ENCODE data around the gene LAMA5. TPM values are rescaled to one million over a fixed set of nuclear protein-coding genes. Genes with fewer than 3 reads are reported as not detected.

Gene LAMA5
- total and polyA plus RNA-seq, 4 donors: 116 to 315 (median 244) TPM

- Histone ChIP-seq H3K27me3 (ENCODE audit: control insufficient read depth in 3 of 3, insufficient read depth in 3 of 3, low read length in 2 of 3) (no peaks in the 10 kb centered on the region), H3K9me3 (ENCODE audit: control insufficient read depth in 4 of 4, insufficient read depth in 3 of 4, low read length in 3 of 4) (no peaks in the 10 kb centered on the region), H3K4me1 (ENCODE audit: control insufficient read depth in 5 of 5, insufficient read depth in 5 of 5, low read length in 5 of 5) (peaks cover 0 to 11% (median 0%) of the 10 kb centered on the region in 5 donors), H3K27ac (ENCODE audit: low read depth in 1 of 2, low read length in 1 of 2) (no peak overlapping the region), H3K36me3 (ENCODE audit: control insufficient read depth in 4 of 4, insufficient read depth in 4 of 4, low read length in 4 of 4) (peaks cover 4 to 45% (median 22%) of the 10 kb centered on the region in 4 donors), H3K9ac (ENCODE audit: insufficient read depth in 1 of 2, low read length in 2 of 2) (no peak overlapping the region), H3K4me3 (no peak overlapping the region)
- ATAC-seq (ENCODE audit: insufficient read depth, low FRiP score): no peak
- no peak for DNase-seq
- no peak for TF ChIP-seq CTCF (IDR thresholded peaks at IDR 0.05; ENCODE audit: control extremely low read depth, extremely low read depth)
- WGBS, 2 donors: 50 to 84% methylated on average over 4 of the region's 4 CpGs
Measured at GRCh38 chr20:62280303-62280702, 86.8 kb downstream of the LAMA5 start.

- DNase-seq: no peak
- Histone ChIP-seq H3K36me3 (ENCODE audit: control insufficient read depth in 4 of 4, insufficient read depth in 4 of 4, low read length in 4 of 4) (peaks cover 8 to 59% (median 25%) of the 10 kb centered on the region in 4 donors), H3K27ac (ENCODE audit: low read depth in 1 of 2, low read length in 1 of 2) (no peak overlapping the region), H3K9ac (ENCODE audit: insufficient read depth in 1 of 2, low read length in 2 of 2) (no peak overlapping the region), H3K4me1 (ENCODE audit: control insufficient read depth in 5 of 5, insufficient read depth in 5 of 5, low read length in 5 of 5) (peaks cover 0 to 11% (median 0%) of the 10 kb centered on the region in 5 donors), H3K4me3 (no peak overlapping the region), H3K9me3 (ENCODE audit: control insufficient read depth in 4 of 4, insufficient read depth in 3 of 4, low read length in 3 of 4) (no peaks in the 10 kb centered on the region), H3K27me3 (ENCODE audit: control insufficient read depth in 3 of 3, insufficient read depth in 3 of 3, low read length in 2 of 3) (no peaks in the 10 kb centered on the region)
- WGBS, 2 donors: 77 to 87% methylated on average over 13 of the region's 13 CpGs
- no peak for ATAC-seq (ENCODE audit: insufficient read depth, low FRiP score)
- no peak for TF ChIP-seq CTCF (IDR thresholded peaks at IDR 0.05; ENCODE audit: control extremely low read depth, extremely low read depth)
Measured at GRCh38 chr20:62277253-62277652, 89.9 kb downstream of the LAMA5 start.

GRCh38 chr20:62276439-62276838, 90.7 kb downstream of the LAMA5 start:
- no peak for ATAC-seq (ENCODE audit: insufficient read depth, low FRiP score)

More at GRCh38 chr20:62276439-62276838, 90.7 kb downstream of the LAMA5 start:
- H3K9ac ChIP-seq (ENCODE audit: insufficient read depth in 1 of 2, low read length in 2 of 2): no peak overlapping the region
- peaks cover 0 to 5% (median 0%) of the 10 kb centered on the region in 5 donors for H3K4me1 ChIP-seq (ENCODE audit: control insufficient read depth in 5 of 5, insufficient read depth in 5 of 5, low read length in 5 of 5)
- no peaks in the 10 kb centered on the region for H3K27me3 ChIP-seq (ENCODE audit: control insufficient read depth in 3 of 3, insufficient read depth in 3 of 3, low read length in 2 of 3)
- TF ChIP-seq CTCF (IDR thresholded peaks at IDR 0.05; ENCODE audit: control extremely low read depth, extremely low read depth): no peak
- no peak overlapping the region for H3K4me3 ChIP-seq
- no peak for DNase-seq
- 79 to 86% methylated on average over 6 of the region's 6 CpGs for WGBS, 2 donors
- no peak overlapping the region for H3K27ac ChIP-seq (ENCODE audit: low read depth in 1 of 2, low read length in 1 of 2)
- H3K9me3 ChIP-seq (ENCODE audit: control insufficient read depth in 4 of 4, insufficient read depth in 3 of 4, low read length in 3 of 4): no peaks in the 10 kb centered on the region
- peaks cover 4 to 60% (median 18%) of the 10 kb centered on the region in 4 donors for H3K36me3 ChIP-seq (ENCODE audit: control insufficient read depth in 4 of 4, insufficient read depth in 4 of 4, low read length in 4 of 4)
